ENCODE data around the gene PLEKHG1. TPM values are rescaled to one million over a fixed set of nuclear protein-coding genes. Genes with fewer than 3 reads are reported as not detected.

The PLEKHG1 gene
- total RNA-seq, 2 experiments from 2014 or later, result 5.0 to 6.7 TPM

- Mint-ChIP-seq H3K9me3 (no peaks in the 10 kb centered on the region), H3K4me1 (ENCODE audit: low read depth) (no peaks in the 10 kb centered on the region), H3K4me3 (no peak overlapping the region), H3K36me3 (no peaks in the 10 kb centered on the region), H3K27me3 (peaks cover 33% of the 10 kb centered on the region), H3K27ac (no peak overlapping the region)
- POLR2A ChIA-PET, result no interaction called here
- intact Hi-C loops (cut with micrococcal nuclease), result no loop called here
- DNase-seq, result no peak
- CTCF ChIA-PET, result no interaction called here
Measured at GRCh38 chr6:150573041-150573681, 26.5 kb upstream of the PLEKHG1 start.

- no peak for DNase-seq
- no peaks in the 10 kb centered on the region for H3K36me3 Mint-ChIP-seq
- peaks cover 27% of the 10 kb centered on the region for H3K27me3 Mint-ChIP-seq
- POLR2A ChIA-PET, result no interaction called here
- intact Hi-C loops (cut with micrococcal nuclease), result no loop called here
- no peaks in the 10 kb centered on the region for H3K4me1 Mint-ChIP-seq (ENCODE audit: low read depth)
- no peak overlapping the region for H3K4me3 Mint-ChIP-seq
- no peak overlapping the region for H3K27ac Mint-ChIP-seq
- no peaks in the 10 kb centered on the region for H3K9me3 Mint-ChIP-seq
- CTCF ChIA-PET, result no interaction called here
Measured at GRCh38 chr6:150575836-150576235, 23.8 kb upstream of the PLEKHG1 start.

GRCh38 chr6:150576651-150577226, 22.9 kb upstream of the PLEKHG1 start:
- Mint-ChIP-seq H3K4me1 (ENCODE audit: low read depth) (no peaks in the 10 kb centered on the region), H3K27me3 (peaks cover 26% of the 10 kb centered on the region), H3K27ac (no peak overlapping the region), H3K4me3 (no peak overlapping the region), H3K36me3 (no peaks in the 10 kb centered on the region), H3K9me3 (no peaks in the 10 kb centered on the region)
- no peak for DNase-seq
- ChIA-PET POLR2A (no interaction called here), CTCF (no interaction called here)
- intact Hi-C loops (cut with micrococcal nuclease), result no loop called here

DNA sequence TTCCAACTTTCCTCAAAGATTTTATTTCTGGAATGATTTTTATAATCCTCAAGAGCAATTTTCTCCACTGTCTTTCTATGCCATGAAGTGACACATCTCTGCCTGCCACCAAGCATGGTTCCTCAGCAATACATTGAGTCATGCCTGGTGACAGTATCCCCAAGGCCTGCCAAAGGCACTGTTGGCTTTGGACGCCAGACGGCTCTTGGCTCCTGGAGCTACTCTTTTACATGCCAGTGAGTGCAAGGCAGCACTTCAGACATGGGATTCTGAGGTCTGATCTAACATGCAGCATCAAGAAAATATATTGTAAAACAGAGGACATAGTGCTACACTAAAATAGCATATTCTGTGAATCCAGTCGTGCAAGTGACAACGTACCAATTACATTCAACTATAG, 20.1 kb upstream of the PLEKHG1 start:
- no peak for DNase-seq
- ChIA-PET POLR2A (no interaction called here), CTCF (no interaction called here)
- Mint-ChIP-seq H3K36me3 (no peaks in the 10 kb centered on the region), H3K9me3 (no peaks in the 10 kb centered on the region), H3K27ac (no peak overlapping the region), H3K4me1 (ENCODE audit: low read depth) (no peaks in the 10 kb centered on the region), H3K27me3 (peaks cover 12% of the 10 kb centered on the region), H3K4me3 (no peak overlapping the region)
- intact Hi-C loops (cut with micrococcal nuclease), result no loop called here

DNA sequence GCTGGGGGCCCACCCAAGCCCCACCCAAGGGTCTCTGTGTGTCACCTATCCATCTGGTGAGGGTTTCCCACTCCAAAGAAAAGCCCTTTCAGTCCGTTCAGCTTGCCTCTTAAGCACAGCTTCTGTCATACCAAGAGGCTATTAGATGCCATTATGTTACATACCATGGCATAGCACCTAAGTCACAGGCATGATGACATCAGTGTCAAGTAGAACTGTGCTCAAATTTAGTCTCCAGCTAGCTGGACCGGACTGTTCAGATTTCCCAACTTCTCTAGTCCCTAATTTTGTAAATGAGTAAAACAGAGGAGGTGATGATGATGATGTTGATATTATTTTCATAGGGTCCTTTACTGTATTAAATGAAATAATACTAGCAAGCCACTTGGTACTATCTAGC, 19.2 kb upstream of the PLEKHG1 start:
- H3K36me3 Mint-ChIP-seq, result no peaks in the 10 kb centered on the region
- no peak overlapping the region for H3K4me3 Mint-ChIP-seq
- DNase-seq, result no peak
- intact Hi-C loops (cut with micrococcal nuclease), result no loop called here
- H3K27ac Mint-ChIP-seq, result no peak overlapping the region
- POLR2A ChIA-PET, result no interaction called here
- CTCF ChIA-PET, result no interaction called here
- H3K4me1 Mint-ChIP-seq (ENCODE audit: low read depth), result no peaks in the 10 kb centered on the region
- H3K9me3 Mint-ChIP-seq, result no peaks in the 10 kb centered on the region
- peaks cover 11% of the 10 kb centered on the region for H3K27me3 Mint-ChIP-seq

- POLR2A ChIA-PET, result no interaction called here
- intact Hi-C loops (cut with micrococcal nuclease), result no loop called here
- Mint-ChIP-seq H3K27me3 (peaks cover 5% of the 10 kb centered on the region), H3K4me3 (no peak overlapping the region), H3K36me3 (no peaks in the 10 kb centered on the region), H3K9me3 (no peaks in the 10 kb centered on the region), H3K4me1 (ENCODE audit: low read depth) (no peaks in the 10 kb centered on the region), H3K27ac (no peak overlapping the region)
- CTCF ChIA-PET, result no interaction called here
- no peak for DNase-seq
Measured at GRCh38 chr6:150584065-150584464, 15.6 kb upstream of the PLEKHG1 start.

DNA sequence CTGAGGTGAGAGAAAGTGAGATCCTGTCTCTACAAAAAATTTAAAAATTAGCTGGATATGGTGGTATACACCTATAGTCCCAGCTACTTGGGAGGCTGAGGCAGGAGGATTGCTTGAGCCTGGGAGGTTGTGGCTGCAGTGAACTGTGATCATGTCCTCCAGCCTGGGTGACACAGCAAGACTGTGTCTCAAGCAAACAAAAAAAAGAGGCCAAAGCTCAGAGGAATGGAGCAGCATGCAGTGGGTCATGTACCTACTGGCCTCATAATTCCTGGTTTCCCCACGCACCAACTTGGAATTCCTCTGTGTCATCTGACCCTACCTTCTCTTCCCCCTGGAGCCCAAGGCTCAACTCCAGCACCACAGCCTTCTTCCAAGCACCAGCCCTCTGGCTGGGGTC, 15.1 kb upstream of the PLEKHG1 start:
- H3K27ac Mint-ChIP-seq, result no peak overlapping the region
- no peaks in the 10 kb centered on the region for H3K36me3 Mint-ChIP-seq
- no peak overlapping the region for H3K4me3 Mint-ChIP-seq
- H3K9me3 Mint-ChIP-seq, result no peaks in the 10 kb centered on the region
- CTCF ChIA-PET, result no interaction called here
- DNase-seq, result no peak
- peaks cover 5% of the 10 kb centered on the region for H3K27me3 Mint-ChIP-seq
- intact Hi-C loops (cut with micrococcal nuclease), result no loop called here
- H3K4me1 Mint-ChIP-seq (ENCODE audit: low read depth), result no peaks in the 10 kb centered on the region
- POLR2A ChIA-PET, result no interaction called here

DNA sequence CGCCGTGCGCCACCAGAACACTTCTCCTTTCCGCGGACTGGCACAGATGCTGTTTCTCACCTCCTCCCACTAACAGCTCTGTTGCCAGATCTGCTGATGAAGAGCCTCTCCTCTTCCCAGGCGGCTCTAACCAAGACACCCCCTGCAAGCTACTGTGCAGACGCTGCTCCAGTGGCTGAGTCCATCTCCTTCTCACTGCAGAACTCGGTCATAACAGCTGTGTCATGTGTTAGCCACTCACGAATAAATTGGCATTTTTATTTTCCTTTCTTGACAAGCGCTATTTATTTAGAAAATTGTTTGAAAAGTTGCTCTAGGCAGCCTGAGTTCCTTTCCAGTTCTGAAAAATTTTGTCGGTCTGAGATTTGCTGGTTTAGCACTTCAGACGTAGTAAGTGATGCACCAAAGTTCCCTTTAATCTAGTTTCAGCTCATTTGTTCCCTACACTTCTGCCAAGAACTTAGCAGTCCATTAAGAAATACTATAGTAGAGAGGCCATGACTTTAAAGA, 12.8 kb upstream of the PLEKHG1 start:
- Mint-ChIP-seq H3K4me3 (no peak overlapping the region), H3K27me3 (peaks cover 8% of the 10 kb centered on the region), H3K36me3 (no peaks in the 10 kb centered on the region), H3K27ac (no peak overlapping the region), H3K4me1 (ENCODE audit: low read depth) (no peaks in the 10 kb centered on the region), H3K9me3 (no peaks in the 10 kb centered on the region)
- intact Hi-C loops (cut with micrococcal nuclease), result no loop called here
- DNase-seq, result no peak
- POLR2A ChIA-PET, result no interaction called here
- CTCF ChIA-PET, result no interaction called here

GRCh38 chr6:150587637-150588036, 12.0 kb upstream of the PLEKHG1 start:
- CTCF ChIA-PET, result no interaction called here
- Mint-ChIP-seq H3K27me3 (peaks cover 11% of the 10 kb centered on the region), H3K4me1 (ENCODE audit: low read depth) (no peaks in the 10 kb centered on the region), H3K27ac (no peak overlapping the region), H3K36me3 (no peaks in the 10 kb centered on the region), H3K4me3 (no peak overlapping the region), H3K9me3 (no peaks in the 10 kb centered on the region)
- intact Hi-C loops (cut with micrococcal nuclease), result no loop called here
- no peak for DNase-seq
- POLR2A ChIA-PET, result no interaction called here

- Mint-ChIP-seq H3K36me3 (no peaks in the 10 kb centered on the region), H3K27me3 (peaks cover 11% of the 10 kb centered on the region), H3K9me3 (no peaks in the 10 kb centered on the region), H3K27ac (no peak overlapping the region), H3K4me3 (no peak overlapping the region), H3K4me1 (ENCODE audit: low read depth) (no peaks in the 10 kb centered on the region)
- ChIA-PET POLR2A (no interaction called here), CTCF (interaction anchor here (1.2 kb wide), 1 partner anchor 228 kb away, joined by 4 read pairs; no protein-coding TSS in a partner anchor)
- DNase-seq, result no peak
- intact Hi-C loops (cut with micrococcal nuclease), result no loop called here
Measured at GRCh38 chr6:150588888-150589499, 10.7 kb upstream of the PLEKHG1 start.

GRCh38 chr6:150589852-150590251, 9.8 kb upstream of the PLEKHG1 start:
- Mint-ChIP-seq H3K9me3 (no peaks in the 10 kb centered on the region), H3K27me3 (peaks cover 10% of the 10 kb centered on the region), H3K36me3 (no peaks in the 10 kb centered on the region), H3K4me3 (no peak overlapping the region), H3K27ac (no peak overlapping the region), H3K4me1 (ENCODE audit: low read depth) (no peaks in the 10 kb centered on the region)
- DNase-seq, result no peak
- ChIA-PET POLR2A (no interaction called here), CTCF (interaction anchor here (0.6 kb wide), 1 partner anchor 992 kb away, joined by 3 read pairs; no protein-coding TSS in a partner anchor)
- intact Hi-C loops (cut with micrococcal nuclease), result no loop called here

GRCh38 chr6:150590446-150590845, 9.2 kb upstream of the PLEKHG1 start:
- ChIA-PET CTCF (interaction anchor here (0.6 kb wide), 1 partner anchor 992 kb away, joined by 3 read pairs; no protein-coding TSS in a partner anchor), POLR2A (no interaction called here)
- Mint-ChIP-seq H3K4me3 (no peak overlapping the region), H3K27ac (no peak overlapping the region), H3K27me3 (peaks cover 10% of the 10 kb centered on the region), H3K36me3 (no peaks in the 10 kb centered on the region), H3K9me3 (no peaks in the 10 kb centered on the region), H3K4me1 (ENCODE audit: low read depth) (no peaks in the 10 kb centered on the region)
- DNase-seq, result no peak
- intact Hi-C loops (cut with micrococcal nuclease), result no loop called here
